Measurements from ENCODE around the gene CHRNA4. TPM values are rescaled to one million over a fixed set of nuclear protein-coding genes. Genes with fewer than 3 reads are reported as not detected.

Gene CHRNA4
- total and polyA plus RNA-seq, 2 donors from 2014 or later: 0.44 to 0.67 TPM

DNA sequence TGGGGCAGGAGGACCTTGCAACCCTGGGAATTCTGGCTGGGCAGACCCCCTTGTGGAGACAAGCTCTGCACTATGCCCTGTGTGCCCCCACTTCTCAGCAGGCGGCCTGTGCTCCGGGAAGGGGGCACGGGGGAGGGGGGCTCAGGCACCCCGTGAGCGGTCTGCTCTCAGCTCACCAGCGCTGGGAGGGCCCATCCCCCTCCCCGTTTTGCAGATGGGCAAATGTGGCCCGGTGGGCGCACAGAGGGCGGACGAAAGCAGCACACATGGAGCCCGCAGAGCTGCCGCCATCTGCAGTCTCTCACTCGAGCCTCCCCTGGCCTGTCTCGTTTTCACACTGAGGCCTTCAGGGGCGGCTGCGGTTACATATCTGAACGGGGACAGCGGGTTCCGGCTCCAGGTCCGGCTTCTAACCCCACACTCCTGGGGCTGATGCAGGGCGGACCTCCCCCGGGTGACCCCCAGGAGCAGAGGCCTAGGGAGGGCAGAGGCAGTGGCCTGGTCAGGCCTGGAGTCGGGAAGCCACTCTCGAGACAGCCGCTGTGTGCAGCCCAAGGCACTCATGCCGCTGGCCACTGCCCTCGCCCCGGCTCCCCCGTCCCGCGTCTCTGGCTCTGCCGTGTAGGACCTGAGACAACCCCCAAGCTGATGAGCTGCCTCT, 13.9 kb downstream of the CHRNA4 start:
- H3K9ac ChIP-seq (ENCODE audit: low read length in 3 of 3): no peak overlapping the region
- H3K9me3 ChIP-seq (ENCODE audit: control insufficient read depth in 2 of 3, insufficient read depth in 1 of 3, low read length in 3 of 3): no peaks in the 10 kb centered on the region
- H3K27ac ChIP-seq (ENCODE audit: low read depth in 2 of 2, low read length in 2 of 2): no peak overlapping the region
- no peaks in the 10 kb centered on the region for H3K36me3 ChIP-seq (ENCODE audit: control insufficient read depth in 2 of 3, insufficient read depth in 3 of 3, low read length in 3 of 3)
- no peaks in the 10 kb centered on the region for H3K27me3 ChIP-seq (ENCODE audit: control insufficient read depth, insufficient read depth, low read length)
- intact Hi-C loops (cut with DNase I): no loop called here
- no peak overlapping the region for H3K4me3 ChIP-seq (ENCODE audit: low read length in 3 of 3)
- peak in 2 of 5 donors; percentile 57 to 68 for DNase-seq
- FAIRE-seq: no peak
- TF ChIP-seq, protein P1, sequence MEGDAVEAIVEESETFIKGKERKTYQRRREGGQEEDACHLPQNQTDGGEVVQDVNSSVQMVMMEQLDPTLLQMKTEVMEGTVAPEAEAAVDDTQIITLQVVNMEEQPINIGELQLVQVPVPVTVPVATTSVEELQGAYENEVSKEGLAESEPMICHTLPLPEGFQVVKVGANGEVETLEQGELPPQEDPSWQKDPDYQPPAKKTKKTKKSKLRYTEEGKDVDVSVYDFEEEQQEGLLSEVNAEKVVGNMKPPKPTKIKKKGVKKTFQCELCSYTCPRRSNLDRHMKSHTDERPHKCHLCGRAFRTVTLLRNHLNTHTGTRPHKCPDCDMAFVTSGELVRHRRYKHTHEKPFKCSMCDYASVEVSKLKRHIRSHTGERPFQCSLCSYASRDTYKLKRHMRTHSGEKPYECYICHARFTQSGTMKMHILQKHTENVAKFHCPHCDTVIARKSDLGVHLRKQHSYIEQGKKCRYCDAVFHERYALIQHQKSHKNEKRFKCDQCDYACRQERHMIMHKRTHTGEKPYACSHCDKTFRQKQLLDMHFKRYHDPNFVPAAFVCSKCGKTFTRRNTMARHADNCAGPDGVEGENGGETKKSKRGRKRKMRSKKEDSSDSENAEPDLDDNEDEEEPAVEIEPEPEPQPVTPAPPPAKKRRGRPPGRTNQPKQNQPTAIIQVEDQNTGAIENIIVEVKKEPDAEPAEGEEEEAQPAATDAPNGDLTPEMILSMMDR (IDR thresholded peaks at IDR 0.05; ENCODE audit: borderline replicate concordance, extremely low read depth, insufficient read depth): no peak
- H3K4me1 ChIP-seq (ENCODE audit: control insufficient read depth in 2 of 3, insufficient read depth in 2 of 3, low read depth in 1 of 3, low read length in 3 of 3): peaks cover 0 to 3% (median 0%) of the 10 kb centered on the region in 3 donors

DNA sequence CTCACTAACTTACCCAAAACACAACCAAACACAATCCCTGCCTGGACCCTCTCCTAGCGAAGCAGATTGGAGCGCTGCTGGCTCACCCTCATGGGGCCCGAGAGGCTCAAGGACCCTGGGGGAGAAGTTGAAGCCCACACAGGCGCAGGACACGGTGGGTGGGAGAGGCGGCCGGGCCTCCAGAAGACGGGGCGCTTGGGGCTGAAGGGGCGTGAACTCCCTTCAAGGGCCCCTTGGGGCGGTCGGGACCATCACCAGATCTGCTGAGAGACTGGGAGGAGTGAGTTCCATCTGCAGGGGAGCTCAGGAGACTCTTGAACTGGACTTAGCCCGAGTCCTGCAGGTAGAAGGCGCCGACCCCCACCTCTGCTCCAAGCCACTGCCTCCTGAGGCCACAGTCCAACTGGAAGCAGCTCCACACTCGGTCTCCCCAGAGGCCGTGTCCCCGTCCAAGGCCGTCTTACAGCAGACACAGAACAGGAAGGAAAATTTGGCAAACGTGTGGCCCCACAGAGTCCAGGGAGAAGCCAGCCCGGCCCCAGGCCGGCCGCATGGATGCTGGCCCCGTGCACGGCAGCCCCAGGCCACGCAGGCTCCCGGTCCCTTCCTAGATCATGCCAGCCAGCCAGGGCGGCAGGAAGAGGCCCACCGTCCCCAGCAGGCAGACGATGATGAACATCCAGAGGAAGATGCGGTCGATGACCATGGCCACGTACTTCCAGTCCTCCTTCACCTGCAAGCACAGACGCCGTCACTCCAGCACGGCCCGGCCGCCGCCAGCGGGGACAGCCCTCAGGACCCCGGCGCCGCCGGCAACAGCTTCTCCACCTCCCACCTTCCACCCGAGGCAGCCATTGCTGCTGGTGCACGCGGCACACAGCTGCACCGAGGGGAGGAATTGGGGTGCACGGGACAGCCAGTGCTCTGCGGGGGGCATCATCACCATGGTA, 14.7 kb downstream of the CHRNA4 start:
- H3K27ac ChIP-seq (ENCODE audit: low read depth in 2 of 2, low read length in 2 of 2): peak overlapping the region in 1 of 2 donors; percentile 63
- FAIRE-seq: no peak

DNA sequence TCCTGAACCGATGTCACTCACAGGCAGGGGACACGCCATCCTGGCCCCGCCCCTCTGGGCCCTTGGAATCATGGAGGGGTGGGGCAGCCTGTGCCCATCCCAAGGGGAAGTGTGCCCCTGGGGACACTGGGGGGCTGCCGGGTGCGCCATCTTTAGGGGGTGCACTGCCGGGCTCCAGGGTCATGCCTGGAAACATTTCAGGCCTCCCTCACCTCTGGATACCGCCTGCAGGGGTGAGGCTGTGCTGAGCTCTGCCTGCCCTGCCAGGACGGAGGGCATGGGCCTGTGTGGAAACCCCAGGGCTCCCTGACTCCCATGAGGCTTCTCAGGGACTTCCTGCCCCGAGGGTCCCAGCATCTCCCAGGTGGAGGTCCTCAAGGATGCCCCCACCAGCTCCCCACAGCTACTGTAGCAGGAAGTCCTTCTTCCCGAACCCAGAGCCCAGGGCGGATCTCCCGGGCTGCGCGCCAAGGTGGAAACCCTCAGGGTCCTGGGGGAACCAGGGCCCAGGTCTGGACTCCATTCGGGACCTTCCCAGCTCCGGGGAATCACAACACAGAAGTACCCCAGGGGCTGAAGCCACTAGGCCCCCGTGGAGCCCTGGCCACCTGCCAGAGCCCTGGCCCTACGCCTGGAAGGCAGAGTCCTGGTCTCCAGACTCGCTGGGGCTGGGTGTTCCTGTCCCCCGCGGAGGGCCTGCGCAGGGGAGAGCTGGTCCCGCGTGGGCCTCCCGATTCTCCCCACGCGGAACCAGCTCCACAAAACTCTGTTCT, 15.6 kb downstream of the CHRNA4 start:
- no peaks in the 10 kb centered on the region for H3K27me3 ChIP-seq (ENCODE audit: control insufficient read depth, insufficient read depth, low read length)
- peak overlapping the region in 1 of 2 donors; percentile 63 for H3K27ac ChIP-seq (ENCODE audit: low read depth in 2 of 2, low read length in 2 of 2)
- TF ChIP-seq, protein P1 (IDR thresholded peaks at IDR 0.05; ENCODE audit: borderline replicate concordance, extremely low read depth, insufficient read depth): no peak
- H3K36me3 ChIP-seq (ENCODE audit: control insufficient read depth in 2 of 3, insufficient read depth in 3 of 3, low read length in 3 of 3): no peaks in the 10 kb centered on the region
- intact Hi-C loops (cut with DNase I): no loop called here
- peaks cover 0 to 2% (median 0%) of the 10 kb centered on the region in 3 donors for H3K4me1 ChIP-seq (ENCODE audit: control insufficient read depth in 2 of 3, insufficient read depth in 2 of 3, low read depth in 1 of 3, low read length in 3 of 3)
- no peaks in the 10 kb centered on the region for H3K9me3 ChIP-seq (ENCODE audit: control insufficient read depth in 2 of 3, insufficient read depth in 1 of 3, low read length in 3 of 3)
- H3K9ac ChIP-seq (ENCODE audit: low read length in 3 of 3): no peak overlapping the region
- DNase-seq (peak in 1 of 5 donors; percentile 67), FAIRE-seq (no peak)
- H3K4me3 ChIP-seq (ENCODE audit: low read length in 3 of 3): no peak overlapping the region

More for the DNA sequence above, 14.7 kb downstream of the CHRNA4 start:
- Histone ChIP-seq H3K9me3 (ENCODE audit: control insufficient read depth in 2 of 3, insufficient read depth in 1 of 3, low read length in 3 of 3) (no peaks in the 10 kb centered on the region), H3K27me3 (ENCODE audit: control insufficient read depth, insufficient read depth, low read length) (no peaks in the 10 kb centered on the region), H3K9ac (ENCODE audit: low read length in 3 of 3) (no peak overlapping the region), H3K4me3 (ENCODE audit: low read length in 3 of 3) (no peak overlapping the region), H3K4me1 (ENCODE audit: control insufficient read depth in 2 of 3, insufficient read depth in 2 of 3, low read depth in 1 of 3, low read length in 3 of 3) (peaks cover 0 to 2% (median 0%) of the 10 kb centered on the region in 3 donors), H3K36me3 (ENCODE audit: control insufficient read depth in 2 of 3, insufficient read depth in 3 of 3, low read length in 3 of 3) (no peaks in the 10 kb centered on the region)
- TF ChIP-seq, protein P1 (IDR thresholded peaks at IDR 0.05; ENCODE audit: borderline replicate concordance, extremely low read depth, insufficient read depth): no peak
- intact Hi-C loops (cut with DNase I): no loop called here
- peak in 1 of 5 donors; percentile 59 for DNase-seq

Data from kidney (tissue), 14 donors.